Activated T-cell treated with anti-CD3 and anti-CD28 coated beads, Interleukin-2, amount 50 U/mL, for 4 hours (primary cell): ENCODE results near the gene TOLLIP. TPM values are rescaled to one million over a fixed set of nuclear protein-coding genes. Genes with fewer than 3 reads are reported as not detected.
"Not testable (repeated sequence)": the region's sequence is repeated elsewhere in the genome, so short reads cannot be mapped to it uniquely, and the experiment has no call there.

Experiments used
- ATAC-seq, 2 donors: fragments of 200-7000 bp; cut with Tn5 transposase; one replicate each; pipeline ENCODE4 v1.10.0; 2021
- DNase-seq: peaks from one replicate; pipeline ENCODE4 v3.0.0-alpha.2; 2020
- H3K27me3 Mint-ChIP-seq: one replicate; pipeline ENCODE4 v1.8.0; 2021; ENCODE audit warnings: low read depth, mixed read lengths
- H3K36me3 Mint-ChIP-seq: one replicate; pipeline ENCODE4 v1.8.0; 2022; ENCODE audit warnings: mixed read lengths; ENCODE audit not compliant: insufficient read depth
- H3K4me1 Mint-ChIP-seq: one replicate; pipeline ENCODE4 v1.8.0; 2021; ENCODE audit warnings: low read depth, mixed read lengths
- H3K4me3 Mint-ChIP-seq: one replicate; pipeline ENCODE4 v1.8.0; 2021; ENCODE audit warnings: mild to moderate bottlenecking, moderate library complexity, mixed read lengths
- H3K9me3 Mint-ChIP-seq: one replicate; pipeline ENCODE4 v1.8.0; 2021; ENCODE audit warnings: mixed read lengths
- total RNA-seq, 3 donors: library from RNA; stranded (reverse); gene quantifications; one replicate each; pipeline ENCODE4 v1.2.1, GENCODE V29; 2021

Gene TOLLIP
- total RNA-seq, 3 donors from 2014 or later: 38.0 to 45.9 (median 44.3) TPM

- Mint-ChIP-seq H3K4me1 (peaks cover 3% of the 10 kb centered on the region), H3K9me3 (no peaks in the 10 kb centered on the region), H3K27me3 (no peaks in the 10 kb centered on the region), H3K4me3 (no peak overlapping the region), H3K36me3 (no peaks in the 10 kb centered on the region)
- DNase-seq (no peak), ATAC-seq (no peak)
These were observed 52.1 kb downstream of the TOLLIP start for GRCh38 chr11:1257366-1257765.

- H3K4me3 Mint-ChIP-seq: no peak overlapping the region
- ATAC-seq: no peak
These were observed 53.0 kb downstream of the TOLLIP start for GRCh38 chr11:1256257-1257045.

GRCh38 chr11:1255151-1255550 is 54.3 kb downstream of the TOLLIP start:
- DNase-seq: no peak
- no peak overlapping the region for H3K4me3 Mint-ChIP-seq
- no peaks in the 10 kb centered on the region for H3K27me3 Mint-ChIP-seq

More at GRCh38 chr11:1256257-1257045, 53.0 kb downstream of the TOLLIP start:
- H3K36me3 Mint-ChIP-seq: no peaks in the 10 kb centered on the region
- no peak for DNase-seq
- no peaks in the 10 kb centered on the region for H3K9me3 Mint-ChIP-seq
- H3K27me3 Mint-ChIP-seq: no peaks in the 10 kb centered on the region
- no peaks in the 10 kb centered on the region for H3K4me1 Mint-ChIP-seq

GRCh38 chr11:1254733-1255132 is 54.7 kb downstream of the TOLLIP start:
- Mint-ChIP-seq H3K4me1 (no peaks in the 10 kb centered on the region), H3K36me3 (no peaks in the 10 kb centered on the region), H3K27me3 (no peaks in the 10 kb centered on the region), H3K4me3 (no peak overlapping the region), H3K9me3 (no peaks in the 10 kb centered on the region)
- ATAC-seq (no peak), DNase-seq (no peak)

More at GRCh38 chr11:1255151-1255550, 54.3 kb downstream of the TOLLIP start:
- H3K9me3 Mint-ChIP-seq: no peaks in the 10 kb centered on the region
- no peaks in the 10 kb centered on the region for H3K4me1 Mint-ChIP-seq
- no peaks in the 10 kb centered on the region for H3K36me3 Mint-ChIP-seq
- ATAC-seq: no peak

GRCh38 chr11:1254086-1254648 is 55.3 kb downstream of the TOLLIP start:
- H3K4me3 Mint-ChIP-seq: no peak overlapping the region
- no peaks in the 10 kb centered on the region for H3K4me1 Mint-ChIP-seq
- ATAC-seq: no peak

GRCh38 chr11:1253103-1253485 is 56.3 kb downstream of the TOLLIP start:
- ATAC-seq (no peak), DNase-seq (no peak)
- Mint-ChIP-seq H3K4me3 (no peak overlapping the region), H3K27me3 (no peaks in the 10 kb centered on the region), H3K4me1 (no peaks in the 10 kb centered on the region), H3K9me3 (no peaks in the 10 kb centered on the region), H3K36me3 (no peaks in the 10 kb centered on the region)

More at GRCh38 chr11:1254086-1254648, 55.3 kb downstream of the TOLLIP start:
- DNase-seq: no peak
- Mint-ChIP-seq H3K9me3 (no peaks in the 10 kb centered on the region), H3K27me3 (no peaks in the 10 kb centered on the region), H3K36me3 (no peaks in the 10 kb centered on the region)

- Mint-ChIP-seq H3K27me3 (no peaks in the 10 kb centered on the region), H3K4me1 (no peaks in the 10 kb centered on the region), H3K4me3 (no peak overlapping the region), H3K9me3 (no peaks in the 10 kb centered on the region), H3K36me3 (no peaks in the 10 kb centered on the region)
- ATAC-seq: no peak
- DNase-seq: no peak
These were observed 56.9 kb downstream of the TOLLIP start for GRCh38 chr11:1252371-1253102.

- Mint-ChIP-seq H3K9me3 (no peaks in the 10 kb centered on the region), H3K4me3 (no peak overlapping the region), H3K27me3 (no peaks in the 10 kb centered on the region), H3K4me1 (no peaks in the 10 kb centered on the region), H3K36me3 (no peaks in the 10 kb centered on the region)
- DNase-seq (no peak), ATAC-seq (no peak)
These were observed 58.1 kb downstream of the TOLLIP start for GRCh38 chr11:1251236-1251770.

GRCh38 chr11:1250411-1250810 is 59.0 kb downstream of the TOLLIP start:
- not testable (repeated sequence) for H3K36me3 Mint-ChIP-seq, H3K27me3 Mint-ChIP-seq, H3K4me1 Mint-ChIP-seq, ATAC-seq, H3K4me3 Mint-ChIP-seq, DNase-seq, H3K9me3 Mint-ChIP-seq

GRCh38 chr11:1248951-1249350 is 60.5 kb downstream of the TOLLIP start:
- DNase-seq, H3K4me1 Mint-ChIP-seq, H3K36me3 Mint-ChIP-seq, H3K27me3 Mint-ChIP-seq, ATAC-seq, H3K4me3 Mint-ChIP-seq, H3K9me3 Mint-ChIP-seq: not testable (repeated sequence)

- H3K27me3 Mint-ChIP-seq, H3K9me3 Mint-ChIP-seq, ATAC-seq, H3K36me3 Mint-ChIP-seq, H3K4me1 Mint-ChIP-seq, DNase-seq, H3K4me3 Mint-ChIP-seq: not testable (repeated sequence)
These were observed 62.4 kb downstream of the TOLLIP start for GRCh38 chr11:1247026-1247425.

- ATAC-seq, H3K4me3 Mint-ChIP-seq, H3K36me3 Mint-ChIP-seq, H3K27me3 Mint-ChIP-seq, DNase-seq, H3K4me1 Mint-ChIP-seq, H3K9me3 Mint-ChIP-seq: not testable (repeated sequence)
These were observed 63.1 kb downstream of the TOLLIP start for GRCh38 chr11:1246301-1246700.

- H3K36me3 Mint-ChIP-seq, H3K4me3 Mint-ChIP-seq, H3K9me3 Mint-ChIP-seq, ATAC-seq, H3K4me1 Mint-ChIP-seq, H3K27me3 Mint-ChIP-seq, DNase-seq: not testable (repeated sequence)
These were observed 63.7 kb downstream of the TOLLIP start for GRCh38 chr11:1245717-1246116.

GRCh38 chr11:1244557-1244956 is 64.9 kb downstream of the TOLLIP start:
- H3K9me3 Mint-ChIP-seq, H3K36me3 Mint-ChIP-seq, H3K4me1 Mint-ChIP-seq, DNase-seq, H3K4me3 Mint-ChIP-seq, H3K27me3 Mint-ChIP-seq, ATAC-seq: not testable (repeated sequence)
